HG03280 (cell line): ENCODE results near the gene FSTL4.

Source experiments
- ATAC-seq: cut with Tn5 transposase; IDR thresholded peaks from one replicate; pipeline ENCODE4 v1.9.1; 2021; ENCODE audit warnings: mild to moderate bottlenecking, moderate library complexity; ENCODE audit not compliant: unreplicated experiment

The FSTL4 gene

GRCh38 chr5:133150909-133151544 lies 461.3 kb downstream of the FSTL4 start:
- no peak for ATAC-seq

GRCh38 chr5:133149345-133149744 lies 463.0 kb downstream of the FSTL4 start:
- no peak for ATAC-seq

GRCh38 chr5:133147815-133148567 lies 464.4 kb downstream of the FSTL4 start:
- ATAC-seq = no peak

GRCh38 chr5:133147411-133147810 lies 464.9 kb downstream of the FSTL4 start:
- ATAC-seq = no peak
